ENCODE measurements around the gene DOCK9.

DOCK9 gene

GRCh38 chr13:98787173-98787572 lies 190.7 kb downstream of the DOCK9 start:
- Histone ChIP-seq H3K36me3 (ENCODE audit: control insufficient read depth, insufficient read depth, low read length, severe bottlenecking) (no peaks in the 10 kb centered on the region), H3K4me3 (ENCODE audit: low read length) (no peak overlapping the region), H3K9me3 (ENCODE audit: control insufficient read depth, low read length) (no peaks in the 10 kb centered on the region), H3K27me3 (replicated peaks; ENCODE audit: control insufficient read depth, insufficient read depth, low read length) (peaks cover 33% of the 10 kb centered on the region), H3K4me1 (ENCODE audit: control insufficient read depth, insufficient read depth, low read length) (no peaks in the 10 kb centered on the region), H3K9ac (ENCODE audit: low read length) (no peak overlapping the region)
- DNase-seq (ENCODE audit: low read depth): no peak

- no peak for DNase-seq (ENCODE audit: low read depth)
- H3K4me3 ChIP-seq (ENCODE audit: low read length): no peak overlapping the region
- H3K9me3 ChIP-seq (ENCODE audit: control insufficient read depth, low read length): no peaks in the 10 kb centered on the region
- no peak overlapping the region for H3K9ac ChIP-seq (ENCODE audit: low read length)
- peaks cover 40% of the 10 kb centered on the region for H3K27me3 ChIP-seq (replicated peaks; ENCODE audit: control insufficient read depth, insufficient read depth, low read length)
- no peaks in the 10 kb centered on the region for H3K4me1 ChIP-seq (ENCODE audit: control insufficient read depth, insufficient read depth, low read length)
- no peaks in the 10 kb centered on the region for H3K36me3 ChIP-seq (ENCODE audit: control insufficient read depth, insufficient read depth, low read length, severe bottlenecking)
These were observed 191.8 kb downstream of the DOCK9 start for GRCh38 chr13:98786023-98786422.

- Histone ChIP-seq H3K4me1 (ENCODE audit: control insufficient read depth, insufficient read depth, low read length) (no peaks in the 10 kb centered on the region), H3K36me3 (ENCODE audit: control insufficient read depth, insufficient read depth, low read length, severe bottlenecking) (no peaks in the 10 kb centered on the region), H3K27me3 (replicated peaks; ENCODE audit: control insufficient read depth, insufficient read depth, low read length) (peaks cover 40% of the 10 kb centered on the region), H3K9ac (ENCODE audit: low read length) (no peak overlapping the region), H3K4me3 (ENCODE audit: low read length) (no peak overlapping the region), H3K9me3 (ENCODE audit: control insufficient read depth, low read length) (no peaks in the 10 kb centered on the region)
- DNase-seq (ENCODE audit: low read depth): no peak
These were observed 192.5 kb downstream of the DOCK9 start for GRCh38 chr13:98785405-98785804.

DNA sequence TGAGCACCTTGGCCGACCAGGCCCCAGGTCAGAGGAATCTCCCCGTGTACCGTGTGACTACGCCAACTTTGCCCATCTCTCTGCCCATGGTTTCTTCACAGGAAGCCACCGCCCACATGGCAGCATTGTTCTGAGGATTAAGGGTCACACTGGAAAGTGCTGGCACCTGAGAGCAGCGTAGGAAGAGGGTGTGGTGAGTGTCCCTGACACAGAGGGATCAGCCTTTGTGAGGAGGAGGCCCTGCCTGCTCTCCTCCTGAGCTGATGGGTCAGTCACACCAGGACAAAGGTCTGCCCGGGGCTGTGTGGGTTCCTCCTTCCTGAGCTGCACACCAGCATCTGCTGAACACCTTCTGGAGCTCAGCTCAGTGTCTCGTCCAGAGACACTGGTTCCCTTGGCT lies 193.2 kb downstream of the DOCK9 start:
- DNase-seq (ENCODE audit: low read depth): no peak
- Histone ChIP-seq H3K4me1 (ENCODE audit: control insufficient read depth, insufficient read depth, low read length) (no peaks in the 10 kb centered on the region), H3K36me3 (ENCODE audit: control insufficient read depth, insufficient read depth, low read length, severe bottlenecking) (no peaks in the 10 kb centered on the region), H3K27me3 (replicated peaks; ENCODE audit: control insufficient read depth, insufficient read depth, low read length) (peaks cover 40% of the 10 kb centered on the region), H3K9ac (ENCODE audit: low read length) (no peak overlapping the region), H3K4me3 (ENCODE audit: low read length) (no peak overlapping the region), H3K9me3 (ENCODE audit: control insufficient read depth, low read length) (no peaks in the 10 kb centered on the region)

DNA sequence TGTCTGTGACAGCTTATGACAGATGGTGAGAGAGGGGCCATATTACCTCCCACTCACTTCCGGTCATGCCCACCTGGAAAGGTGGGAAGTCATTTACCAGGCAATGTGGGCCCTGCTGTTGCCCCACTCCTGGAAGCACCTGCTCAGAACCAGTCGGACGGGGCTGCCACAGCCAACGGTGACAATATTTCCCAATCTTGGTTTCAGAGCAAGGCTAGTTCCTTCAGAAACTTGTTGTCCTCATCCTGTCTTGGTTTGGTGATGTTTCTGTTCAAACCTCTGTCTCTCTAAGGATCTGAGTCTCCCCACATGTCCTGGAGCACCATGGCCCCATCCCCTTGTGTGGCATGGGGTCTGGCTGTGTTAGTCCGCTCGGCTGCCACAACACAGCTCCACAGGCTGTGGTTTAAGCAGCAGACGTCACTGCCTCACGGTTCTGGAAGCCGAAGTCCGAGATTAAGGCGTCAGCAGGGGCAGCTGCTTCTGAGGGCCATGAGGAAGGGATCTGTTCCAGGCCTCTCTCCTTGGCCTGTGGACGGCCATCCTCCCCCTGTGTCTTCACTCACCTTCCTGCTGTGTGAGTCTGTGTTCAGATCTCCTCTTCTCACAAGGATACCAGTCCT lies 193.9 kb downstream of the DOCK9 start:
- no peaks in the 10 kb centered on the region for H3K9me3 ChIP-seq (ENCODE audit: control insufficient read depth, low read length)
- H3K36me3 ChIP-seq (ENCODE audit: control insufficient read depth, insufficient read depth, low read length, severe bottlenecking): no peaks in the 10 kb centered on the region
- no peak overlapping the region for H3K4me3 ChIP-seq (ENCODE audit: low read length)
- no peaks in the 10 kb centered on the region for H3K4me1 ChIP-seq (ENCODE audit: control insufficient read depth, insufficient read depth, low read length)
- no peak overlapping the region for H3K9ac ChIP-seq (ENCODE audit: low read length)
- peaks cover 40% of the 10 kb centered on the region for H3K27me3 ChIP-seq (replicated peaks; ENCODE audit: control insufficient read depth, insufficient read depth, low read length)
- no peak for DNase-seq (ENCODE audit: low read depth)

DNA sequence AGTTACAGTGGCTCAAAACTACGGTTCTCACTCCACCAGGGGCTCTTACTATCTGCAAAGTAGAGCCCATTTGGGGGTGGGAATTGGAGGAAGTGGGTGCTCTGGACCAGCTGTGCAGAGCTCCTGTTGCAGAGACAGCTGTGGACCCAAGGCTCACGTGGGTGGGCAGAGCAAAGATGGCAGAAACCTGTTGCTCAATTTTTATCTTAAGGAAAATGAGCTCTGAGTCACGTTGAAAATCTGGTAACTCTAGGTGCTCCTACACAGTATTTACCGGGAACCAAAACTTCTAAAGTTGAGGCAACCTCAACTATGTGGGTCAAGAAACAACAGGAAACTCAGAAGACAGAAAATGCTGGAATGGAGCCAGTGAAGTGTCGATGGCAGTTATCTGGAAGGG lies 195.2 kb downstream of the DOCK9 start:
- Histone ChIP-seq H3K9ac (ENCODE audit: low read length) (no peak overlapping the region), H3K36me3 (ENCODE audit: control insufficient read depth, insufficient read depth, low read length, severe bottlenecking) (no peaks in the 10 kb centered on the region), H3K4me3 (ENCODE audit: low read length) (no peak overlapping the region), H3K4me1 (ENCODE audit: control insufficient read depth, insufficient read depth, low read length) (no peaks in the 10 kb centered on the region), H3K27me3 (replicated peaks; ENCODE audit: control insufficient read depth, insufficient read depth, low read length) (peaks cover 37% of the 10 kb centered on the region), H3K9me3 (ENCODE audit: control insufficient read depth, low read length) (no peaks in the 10 kb centered on the region)
- no peak for DNase-seq (ENCODE audit: low read depth)

DNA sequence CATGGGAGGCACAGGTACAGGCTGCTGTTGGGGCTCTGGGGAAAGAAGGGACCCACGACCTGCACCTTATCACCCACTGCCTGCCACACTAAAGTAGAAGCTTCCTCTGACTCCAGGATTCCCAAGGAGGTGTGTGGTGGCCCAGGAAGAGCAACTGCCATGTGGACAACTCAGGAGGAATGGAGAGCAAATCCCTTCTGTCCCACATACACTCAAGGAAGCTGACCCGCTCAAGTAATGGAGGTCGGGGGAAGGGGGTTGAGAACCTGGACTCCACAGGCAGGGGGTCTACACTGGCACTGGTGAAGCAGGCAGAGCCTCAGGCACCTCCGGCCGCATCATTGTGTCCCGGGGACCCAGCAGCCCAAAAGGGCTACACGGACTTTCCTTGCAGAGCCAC lies 196.0 kb downstream of the DOCK9 start:
- no peak overlapping the region for H3K9ac ChIP-seq (ENCODE audit: low read length)
- no peaks in the 10 kb centered on the region for H3K9me3 ChIP-seq (ENCODE audit: control insufficient read depth, low read length)
- no peak for DNase-seq (ENCODE audit: low read depth)
- H3K4me1 ChIP-seq (ENCODE audit: control insufficient read depth, insufficient read depth, low read length): no peaks in the 10 kb centered on the region
- no peak overlapping the region for H3K4me3 ChIP-seq (ENCODE audit: low read length)
- H3K27me3 ChIP-seq (replicated peaks; ENCODE audit: control insufficient read depth, insufficient read depth, low read length): peaks cover 30% of the 10 kb centered on the region
- H3K36me3 ChIP-seq (ENCODE audit: control insufficient read depth, insufficient read depth, low read length, severe bottlenecking): no peaks in the 10 kb centered on the region

GRCh38 chr13:98781470-98781869 lies 196.4 kb downstream of the DOCK9 start:
- Histone ChIP-seq H3K27me3 (replicated peaks; ENCODE audit: control insufficient read depth, insufficient read depth, low read length) (peaks cover 25% of the 10 kb centered on the region), H3K36me3 (ENCODE audit: control insufficient read depth, insufficient read depth, low read length, severe bottlenecking) (no peaks in the 10 kb centered on the region), H3K4me3 (ENCODE audit: low read length) (no peak overlapping the region), H3K9ac (ENCODE audit: low read length) (no peak overlapping the region), H3K4me1 (ENCODE audit: control insufficient read depth, insufficient read depth, low read length) (no peaks in the 10 kb centered on the region), H3K9me3 (ENCODE audit: control insufficient read depth, low read length) (no peaks in the 10 kb centered on the region)
- no peak for DNase-seq (ENCODE audit: low read depth)

GRCh38 chr13:98781045-98781444 lies 196.8 kb downstream of the DOCK9 start:
- H3K27me3 ChIP-seq (replicated peaks; ENCODE audit: control insufficient read depth, insufficient read depth, low read length): peaks cover 21% of the 10 kb centered on the region
- no peaks in the 10 kb centered on the region for H3K4me1 ChIP-seq (ENCODE audit: control insufficient read depth, insufficient read depth, low read length)
- H3K36me3 ChIP-seq (ENCODE audit: control insufficient read depth, insufficient read depth, low read length, severe bottlenecking): no peaks in the 10 kb centered on the region
- H3K4me3 ChIP-seq (ENCODE audit: low read length): no peak overlapping the region
- H3K9ac ChIP-seq (ENCODE audit: low read length): no peak overlapping the region
- no peak for DNase-seq (ENCODE audit: low read depth)
- H3K9me3 ChIP-seq (ENCODE audit: control insufficient read depth, low read length): no peaks in the 10 kb centered on the region

GRCh38 chr13:98780451-98780850 lies 197.4 kb downstream of the DOCK9 start:
- Histone ChIP-seq H3K9me3 (ENCODE audit: control insufficient read depth, low read length) (no peaks in the 10 kb centered on the region), H3K27me3 (replicated peaks; ENCODE audit: control insufficient read depth, insufficient read depth, low read length) (peaks cover 18% of the 10 kb centered on the region), H3K9ac (ENCODE audit: low read length) (no peak overlapping the region), H3K4me3 (ENCODE audit: low read length) (no peak overlapping the region), H3K36me3 (ENCODE audit: control insufficient read depth, insufficient read depth, low read length, severe bottlenecking) (no peaks in the 10 kb centered on the region), H3K4me1 (ENCODE audit: control insufficient read depth, insufficient read depth, low read length) (no peaks in the 10 kb centered on the region)
- DNase-seq (ENCODE audit: low read depth): no peak

GRCh38 chr13:98779695-98780094 lies 198.2 kb downstream of the DOCK9 start:
- no peaks in the 10 kb centered on the region for H3K4me1 ChIP-seq (ENCODE audit: control insufficient read depth, insufficient read depth, low read length)
- H3K4me3 ChIP-seq (ENCODE audit: low read length): no peak overlapping the region
- no peak overlapping the region for H3K9ac ChIP-seq (ENCODE audit: low read length)
- DNase-seq (ENCODE audit: low read depth): no peak
- no peaks in the 10 kb centered on the region for H3K9me3 ChIP-seq (ENCODE audit: control insufficient read depth, low read length)
- peaks cover 16% of the 10 kb centered on the region for H3K27me3 ChIP-seq (replicated peaks; ENCODE audit: control insufficient read depth, insufficient read depth, low read length)
- H3K36me3 ChIP-seq (ENCODE audit: control insufficient read depth, insufficient read depth, low read length, severe bottlenecking): no peaks in the 10 kb centered on the region

DNA sequence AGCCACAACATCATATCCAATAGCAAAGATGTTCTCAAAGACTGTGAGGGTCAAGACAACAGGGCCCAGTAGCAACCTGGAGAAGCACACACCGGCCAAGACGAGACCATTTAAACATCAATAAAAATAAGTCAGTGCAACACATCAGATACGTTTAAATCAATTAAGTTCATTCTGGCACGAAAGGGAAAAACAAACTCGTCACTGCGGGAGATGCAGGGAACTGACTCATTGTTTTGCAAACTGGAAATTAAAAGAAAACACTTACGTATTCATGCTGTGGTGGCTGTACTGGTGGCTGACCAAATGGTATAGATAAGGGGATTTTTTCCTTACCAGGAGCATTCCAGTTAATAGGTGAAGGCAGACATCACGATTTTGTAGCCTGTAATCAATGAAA lies 199.1 kb downstream of the DOCK9 start:
- H3K4me3 ChIP-seq (ENCODE audit: low read length): no peak overlapping the region
- no peaks in the 10 kb centered on the region for H3K36me3 ChIP-seq (ENCODE audit: control insufficient read depth, insufficient read depth, low read length, severe bottlenecking)
- no peak for DNase-seq (ENCODE audit: low read depth)
- no peaks in the 10 kb centered on the region for H3K9me3 ChIP-seq (ENCODE audit: control insufficient read depth, low read length)
- H3K27me3 ChIP-seq (replicated peaks; ENCODE audit: control insufficient read depth, insufficient read depth, low read length): peaks cover 13% of the 10 kb centered on the region
- H3K4me1 ChIP-seq (ENCODE audit: control insufficient read depth, insufficient read depth, low read length): no peaks in the 10 kb centered on the region
- no peak overlapping the region for H3K9ac ChIP-seq (ENCODE audit: low read length)

Data from adipocyte (in vitro differentiated cells).